ENCODE data around the gene LPP. TPM values are rescaled to one million over a fixed set of nuclear protein-coding genes. Genes with fewer than 3 reads are reported as not detected.

Gene LPP
- total and polyA plus RNA-seq, 10 of the 15 experiments (the other 5 are each of a cell fraction or from before 2014, with no cell fraction given) = under 0.01 to 0.62 (median 0.03) TPM

DNA sequence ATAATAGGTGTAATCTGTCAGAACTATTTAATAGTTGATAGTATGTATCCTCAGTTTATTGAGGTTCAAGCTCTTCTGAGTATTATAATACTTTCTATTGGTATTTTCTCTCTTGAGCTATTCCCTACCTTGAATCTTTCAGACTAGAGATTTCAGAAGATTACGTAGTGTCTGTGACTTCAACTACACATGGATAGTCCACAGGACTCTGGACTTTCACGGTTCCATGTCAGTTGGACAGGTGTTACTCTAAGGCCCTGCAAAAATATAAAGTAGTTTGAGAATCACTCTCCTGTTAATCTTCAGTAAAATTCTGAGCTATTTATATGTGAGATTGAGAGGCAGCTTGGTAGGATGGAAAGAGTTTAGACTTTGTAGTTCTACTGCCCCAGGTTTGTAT lies 664.3 kb downstream of the LPP start:
- SMC1A ChIA-PET (ENCODE audit: uncharacterized antibody, unreplicated experiment) = no interaction called here
- POLR2A ChIA-PET = no interaction called here

DNA sequence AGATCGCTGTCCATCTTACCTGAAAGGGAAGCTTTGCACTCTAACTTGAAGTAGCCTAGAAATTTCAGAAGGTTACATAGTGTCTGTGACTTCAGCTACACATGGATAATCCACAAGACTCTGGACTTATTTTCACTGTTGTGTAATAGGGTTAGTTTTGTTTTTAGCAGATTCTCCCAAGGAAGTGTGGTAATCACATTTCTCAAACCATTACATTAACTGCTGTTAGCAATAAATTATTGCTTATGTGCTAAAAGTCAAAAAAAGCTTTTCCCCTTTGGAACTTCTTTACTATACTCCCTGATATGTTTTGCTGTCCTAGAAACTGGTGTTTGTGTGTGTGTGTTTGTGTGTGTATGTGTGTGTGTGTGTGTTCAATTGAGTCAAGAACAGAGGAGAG lies 666.0 kb downstream of the LPP start:
- ATAC-seq (no peak), DNase-seq (ENCODE audit: low read depth, low spot score) (no peak), FAIRE-seq (peak; percentile 49)
- in situ Hi-C loops (cut with MboI) = no loop called here
- intact Hi-C loops (cut with micrococcal nuclease; ENCODE audit: unreplicated experiment) = loop anchor here (10.0 kb wide), 1 partner anchor 1085 kb away; no protein-coding TSS in a partner anchor
- ChIA-PET RAD21 (ENCODE audit: unreplicated experiment) (no interaction called here), CTCF (no interaction called here), SMC1A (ENCODE audit: uncharacterized antibody, unreplicated experiment) (no interaction called here), POLR2A (no interaction called here)
- H3K9ac ChIP-seq (ENCODE audit: control insufficient read depth, insufficient read depth, low read length) = no peak overlapping the region
- no peaks in the 10 kb centered on the region for H3K79me2 ChIP-seq (ENCODE audit: control insufficient read depth, insufficient read depth, low read length)
- H3K9me3 ChIP-seq (replicated peaks; ENCODE audit: control insufficient read depth, insufficient read depth, low read length) = no peaks in the 10 kb centered on the region
- 100% methylated on average over 1 of the region's 1 CpG for WGBS (ENCODE audit: insufficient coverage, insufficient replicate concordance, low lambda C conversion rate, missing lambda C conversion rate)
- H3K27me3 ChIP-seq (replicated peaks in 1 of 2; ENCODE audit: control insufficient read depth in 2 of 2, insufficient read depth in 2 of 2, low read length in 1 of 2) = no peaks in the 10 kb centered on the region
- H4K20me1 ChIP-seq (ENCODE audit: control insufficient read depth, insufficient read depth) = no peaks in the 10 kb centered on the region
- no peak overlapping the region for H2AFZ ChIP-seq (ENCODE audit: control insufficient read depth, low read depth, low read length)
- H3K27ac ChIP-seq (ENCODE audit: control insufficient read depth, insufficient read depth) = no peak overlapping the region
- no peak overlapping the region for H3K4me2 ChIP-seq (ENCODE audit: control insufficient read depth, insufficient read depth)
- no TSS peak for BruUV-seq (replicated peaks)
- no peaks in the 10 kb centered on the region for H3K4me1 ChIP-seq (ENCODE audit: control insufficient read depth, insufficient read depth, low read length)
- H3K36me3 ChIP-seq (ENCODE audit: control insufficient read depth in 2 of 2, insufficient read depth in 2 of 2, low read length in 1 of 2) = no peaks in the 10 kb centered on the region
- H3K4me3 ChIP-seq = no peak overlapping the region
- TF ChIP-seq, protein P1, sequence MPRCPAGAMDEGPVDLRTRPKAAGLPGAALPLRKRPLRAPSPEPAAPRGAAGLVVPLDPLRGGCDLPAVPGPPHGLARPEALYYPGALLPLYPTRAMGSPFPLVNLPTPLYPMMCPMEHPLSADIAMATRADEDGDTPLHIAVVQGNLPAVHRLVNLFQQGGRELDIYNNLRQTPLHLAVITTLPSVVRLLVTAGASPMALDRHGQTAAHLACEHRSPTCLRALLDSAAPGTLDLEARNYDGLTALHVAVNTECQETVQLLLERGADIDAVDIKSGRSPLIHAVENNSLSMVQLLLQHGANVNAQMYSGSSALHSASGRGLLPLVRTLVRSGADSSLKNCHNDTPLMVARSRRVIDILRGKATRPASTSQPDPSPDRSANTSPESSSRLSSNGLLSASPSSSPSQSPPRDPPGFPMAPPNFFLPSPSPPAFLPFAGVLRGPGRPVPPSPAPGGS (IDR thresholded peaks at IDR 0.05; ENCODE audit: borderline replicate concordance, insufficient read depth, low read depth, low read length, poor library complexity, severe bottlenecking) = no peak
- TF ChIP-seq RFX5 (IDR thresholded peaks at IDR 0.05; ENCODE audit: low read depth, low read length) (no peak), NR2F1 (conservative IDR thresholded peaks at IDR 0.05) (no peak), RAD51 (IDR thresholded peaks at IDR 0.05) (no peak), BRCA1 (IDR thresholded peaks at IDR 0.05; ENCODE audit: low read depth, low read length) (no peak), CREB1 (IDR thresholded peaks at IDR 0.05; ENCODE audit: low read depth) (no peak), FOXK2 (IDR thresholded peaks at IDR 0.05) (no peak), SREBF1 (IDR thresholded peaks at IDR 0.05; ENCODE audit: low read length) (no peak), SIX5 (IDR thresholded peaks at IDR 0.05; ENCODE audit: low read depth, low read length, severe bottlenecking) (no peak)
- TF ChIP-seq, protein P2, sequence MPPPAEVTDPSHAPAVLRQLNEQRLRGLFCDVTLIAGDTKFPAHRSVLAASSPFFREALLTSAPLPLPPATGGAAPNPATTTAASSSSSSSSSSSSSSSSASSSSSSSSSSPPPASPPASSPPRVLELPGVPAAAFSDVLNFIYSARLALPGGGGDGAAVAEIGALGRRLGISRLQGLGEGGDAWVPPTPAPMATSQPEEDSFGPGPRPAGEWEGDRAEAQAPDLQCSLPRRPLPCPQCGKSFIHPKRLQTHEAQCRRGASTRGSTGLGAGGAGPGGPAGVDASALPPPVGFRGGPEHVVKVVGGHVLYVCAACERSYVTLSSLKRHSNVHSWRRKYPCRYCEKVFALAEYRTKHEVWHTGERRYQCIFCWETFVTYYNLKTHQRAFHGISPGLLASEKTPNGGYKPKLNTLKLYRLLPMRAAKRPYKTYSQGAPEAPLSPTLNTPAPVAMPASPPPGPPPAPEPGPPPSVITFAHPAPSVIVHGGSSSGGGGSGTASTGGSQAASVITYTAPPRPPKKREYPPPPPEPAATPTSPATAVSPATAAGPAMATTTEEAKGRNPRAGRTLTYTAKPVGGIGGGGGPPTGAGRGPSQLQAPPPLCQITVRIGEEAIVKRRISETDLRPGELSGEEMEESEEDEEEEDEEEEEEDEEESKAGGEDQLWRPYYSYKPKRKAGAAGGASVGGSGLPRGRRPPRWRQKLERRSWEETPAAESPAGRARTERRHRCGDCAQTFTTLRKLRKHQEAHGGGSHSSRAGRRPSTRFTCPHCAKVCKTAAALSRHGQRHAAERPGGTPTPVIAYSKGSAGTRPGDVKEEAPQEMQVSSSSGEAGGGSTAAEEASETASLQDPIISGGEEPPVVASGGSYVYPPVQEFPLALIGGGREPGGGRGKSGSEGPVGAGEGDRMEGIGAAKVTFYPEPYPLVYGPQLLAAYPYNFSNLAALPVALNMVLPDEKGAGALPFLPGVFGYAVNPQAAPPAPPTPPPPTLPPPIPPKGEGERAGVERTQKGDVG (CRISPR knock-in tag; IDR thresholded peaks at IDR 0.05) = no peak
- TF ChIP-seq, protein P3, sequence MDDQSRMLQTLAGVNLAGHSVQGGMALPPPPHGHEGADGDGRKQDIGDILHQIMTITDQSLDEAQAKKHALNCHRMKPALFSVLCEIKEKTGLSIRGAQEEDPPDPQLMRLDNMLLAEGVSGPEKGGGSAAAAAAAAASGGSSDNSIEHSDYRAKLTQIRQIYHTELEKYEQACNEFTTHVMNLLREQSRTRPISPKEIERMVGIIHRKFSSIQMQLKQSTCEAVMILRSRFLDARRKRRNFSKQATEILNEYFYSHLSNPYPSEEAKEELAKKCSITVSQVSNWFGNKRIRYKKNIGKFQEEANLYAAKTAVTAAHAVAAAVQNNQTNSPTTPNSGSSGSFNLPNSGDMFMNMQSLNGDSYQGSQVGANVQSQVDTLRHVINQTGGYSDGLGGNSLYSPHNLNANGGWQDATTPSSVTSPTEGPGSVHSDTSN (IDR thresholded peaks at IDR 0.05; ENCODE audit: insufficient replicate concordance, low read depth, low read length) = no peak

More for the DNA sequence above, 664.3 kb downstream of the LPP start:
- H3K4me2 ChIP-seq (ENCODE audit: control insufficient read depth, insufficient read depth) = no peak overlapping the region
- no peak for FAIRE-seq
- in situ Hi-C loops (cut with MboI) (no loop called here), intact Hi-C loops (cut with micrococcal nuclease; ENCODE audit: unreplicated experiment) (no loop called here)
- H2AFZ ChIP-seq (ENCODE audit: control insufficient read depth, low read depth, low read length) = no peak overlapping the region
- no peaks in the 10 kb centered on the region for H4K20me1 ChIP-seq (ENCODE audit: control insufficient read depth, insufficient read depth)
- H3K4me1 ChIP-seq (ENCODE audit: control insufficient read depth, insufficient read depth, low read length) = no peaks in the 10 kb centered on the region
- no peak overlapping the region for H3K27ac ChIP-seq (ENCODE audit: control insufficient read depth, insufficient read depth)
- no peaks in the 10 kb centered on the region for H3K27me3 ChIP-seq (replicated peaks in 1 of 2; ENCODE audit: control insufficient read depth in 2 of 2, insufficient read depth in 2 of 2, low read length in 1 of 2)
- no TSS peak for BruUV-seq (replicated peaks)
- ChIA-PET CTCF (no interaction called here), RAD21 (ENCODE audit: unreplicated experiment) (no interaction called here)
- no peak overlapping the region for H3K9ac ChIP-seq (ENCODE audit: control insufficient read depth, insufficient read depth, low read length)
- no peak overlapping the region for H3K4me3 ChIP-seq
- TF ChIP-seq HDGF (IDR thresholded peaks at IDR 0.05) (no peak), RCOR1 (conservative IDR thresholded peaks at IDR 0.05; ENCODE audit: low read depth, low read length) (no peak), KDM1A (IDR thresholded peaks at IDR 0.05; ENCODE audit: borderline replicate concordance) (no peak), RBBP5 (conservative IDR thresholded peaks at IDR 0.05) (no peak), RAD21 (IDR thresholded peaks at IDR 0.05; ENCODE audit: insufficient read depth, low read depth, low read length) (no peak)
- H3K36me3 ChIP-seq (ENCODE audit: control insufficient read depth in 2 of 2, insufficient read depth in 2 of 2, low read length in 1 of 2) = no peaks in the 10 kb centered on the region
- ATAC-seq = no peak
- H3K79me2 ChIP-seq (ENCODE audit: control insufficient read depth, insufficient read depth, low read length) = no peaks in the 10 kb centered on the region
- no peaks in the 10 kb centered on the region for H3K9me3 ChIP-seq (replicated peaks; ENCODE audit: control insufficient read depth, insufficient read depth, low read length)
- 70% methylated on average over 2 of the region's 2 CpGs for WGBS (ENCODE audit: insufficient coverage, insufficient replicate concordance, low lambda C conversion rate, missing lambda C conversion rate)
- DNase-seq (ENCODE audit: low read depth, low spot score) = no peak

Data from GM12878 (cell line).